ENCODE measurements around the gene CIITA. TPM values are rescaled to one million over a fixed set of nuclear protein-coding genes. Genes with fewer than 3 reads are reported as not detected.

CIITA gene
- total RNA-seq, 4 donors from 2014 or later: 1.2 to 26.9 (median 13.9) TPM

DNA sequence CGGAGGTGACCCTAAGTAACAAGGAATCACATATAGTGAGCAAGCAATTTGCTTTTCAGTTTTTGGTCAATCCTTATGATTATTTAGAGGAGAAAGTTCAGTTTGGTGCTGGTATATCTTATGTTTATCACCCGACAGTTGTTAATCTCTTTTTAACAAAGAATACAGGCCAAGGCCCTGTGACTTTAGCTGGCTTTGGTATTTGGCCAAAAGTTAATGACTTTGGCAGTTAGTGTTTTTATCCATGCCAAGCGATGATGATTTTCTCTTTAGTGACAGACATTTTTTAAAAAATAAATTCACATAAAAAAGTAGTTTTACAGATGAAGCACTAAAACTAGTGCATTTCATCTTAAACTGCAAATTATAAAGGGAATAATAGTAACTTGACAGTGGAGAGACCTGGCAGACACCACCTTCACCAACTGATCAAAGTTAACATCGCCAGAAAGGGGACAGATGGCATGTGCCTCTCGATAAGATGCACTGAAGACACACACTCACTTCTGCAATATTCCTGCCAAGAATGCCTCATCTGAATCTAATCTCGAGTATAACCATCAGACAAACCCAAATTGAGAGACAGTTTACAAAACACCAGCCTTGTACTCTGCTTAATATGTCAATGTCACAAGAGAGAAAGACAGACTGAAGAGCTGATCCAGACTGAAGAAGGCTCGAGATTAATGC is 58.4 kb downstream of the CIITA start:
- WGBS, 2 donors (ENCODE audit: low coverage in 1 of 2): 21 to 40% methylated on average over 7 of the region's 7 CpGs
- in situ Hi-C loops (cut with MboI; ENCODE audit: low pct_ligation_motif_present in 1 of 4, low pct_unique_long_range_greater_than_20kb in 1 of 4, low sequenced_read_pairs in 3 of 4): loop anchor here in 2 of 4 donors (5.0 to 10.0 kb wide), 2 partner anchors 191 to 408 kb away; partner anchors contain the start of gene NUBP1 (in 1 of the 2)
- Histone ChIP-seq H3K4me1 (peaks cover 46 to 62% (median 57%) of the 10 kb centered on the region in 4 donors), H3K36me3 (no peaks in the 10 kb centered on the region), H3K9me3 (no peaks in the 10 kb centered on the region), H3K27ac (no peak overlapping the region), H3K4me3 (no peak overlapping the region), H3K27me3 (no peaks in the 10 kb centered on the region)
- no peak for DNase-seq
- no peak for TF ChIP-seq POLR2A (IDR thresholded peaks at IDR 0.05)
- no peak for TF ChIP-seq CTCF (IDR thresholded peaks at IDR 0.05)
- no peak for TF ChIP-seq EP300 (IDR thresholded peaks at IDR 0.05; ENCODE audit: low read depth)
- no peak for TF ChIP-seq POLR2AphosphoS5 (IDR thresholded peaks at IDR 0.05)
- intact Hi-C loops (cut with DNase I; ENCODE audit: low total_unique reads): no loop called here

DNA sequence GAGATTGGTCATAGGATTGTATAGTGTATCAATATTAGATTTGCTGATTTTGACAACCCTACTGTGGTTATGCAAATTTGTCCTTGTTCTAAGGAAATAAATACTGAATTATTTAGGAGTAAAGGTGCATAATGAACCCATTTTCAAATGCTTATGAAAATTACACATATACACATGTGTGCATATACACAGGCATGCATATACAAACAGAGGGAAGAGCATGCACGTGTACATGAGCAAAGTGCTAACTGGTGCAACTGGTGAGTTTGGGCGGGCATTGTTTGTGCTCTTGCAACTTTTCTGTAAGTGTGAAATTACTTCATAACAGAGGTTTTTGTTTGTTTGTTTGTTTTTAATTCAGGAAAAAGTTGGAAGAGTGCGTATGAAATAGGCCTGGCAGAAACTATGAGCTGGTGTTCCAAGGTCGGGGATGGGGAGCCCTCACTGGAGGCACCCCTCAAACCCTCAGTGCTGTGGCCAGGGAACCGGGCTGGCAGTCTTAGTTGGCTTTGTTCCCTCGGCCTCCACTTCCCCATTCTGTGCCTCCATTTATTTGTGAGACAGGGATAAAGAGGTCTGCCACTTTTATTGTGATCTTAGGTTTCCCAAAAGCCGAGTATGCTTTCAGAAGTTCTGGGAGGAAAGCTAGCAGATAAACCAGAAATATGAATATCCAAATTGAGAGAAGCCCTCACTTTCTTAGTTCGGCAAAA is 59.4 kb downstream of the CIITA start:
- TF ChIP-seq CTCF (IDR thresholded peaks at IDR 0.05): no peak
- in situ Hi-C loops (cut with MboI; ENCODE audit: low pct_ligation_motif_present in 1 of 4, low pct_unique_long_range_greater_than_20kb in 1 of 4, low sequenced_read_pairs in 3 of 4): loop anchor here in 2 of 4 donors (5.0 to 10.0 kb wide), 2 partner anchors 192 to 409 kb away; partner anchors contain the start of gene NUBP1 (in 1 of the 2)
- Histone ChIP-seq H3K4me1 (peaks cover 53 to 73% (median 64%) of the 10 kb centered on the region in 4 donors), H3K9me3 (no peaks in the 10 kb centered on the region), H3K36me3 (no peaks in the 10 kb centered on the region), H3K27me3 (no peaks in the 10 kb centered on the region), H3K4me3 (no peak overlapping the region), H3K27ac (no peak overlapping the region)
- WGBS, 2 donors (ENCODE audit: low coverage in 1 of 2): 56 to 74% methylated on average over 8 of the region's 8 CpGs
- intact Hi-C loops (cut with DNase I; ENCODE audit: low total_unique reads): no loop called here
- DNase-seq: no peak

GRCh38 chr16:10937068-10937859 is 60.3 kb downstream of the CIITA start:
- peaks cover 53 to 74% (median 64%) of the 10 kb centered on the region in 4 donors for H3K4me1 ChIP-seq
- peak overlapping the region; percentile 48 to 60 (median 50) for H3K27ac ChIP-seq
- in situ Hi-C loops (cut with MboI; ENCODE audit: low pct_ligation_motif_present in 1 of 4, low pct_unique_long_range_greater_than_20kb in 1 of 4, low sequenced_read_pairs in 3 of 4): loop anchor here in 2 of 4 donors (5.0 to 10.0 kb wide), 2 partner anchors 192 to 410 kb away; partner anchors contain the start of gene NUBP1 (in 1 of the 2)
- DNase-seq: no peak
- 39% methylated on average over 11 of the region's 11 CpGs; no CpG with 5 or more reads in 1 of the 2 donors for WGBS, 2 donors (ENCODE audit: low coverage in 1 of 2)
- TF ChIP-seq CTCF (IDR thresholded peaks at IDR 0.05): no peak
- TF ChIP-seq POLR2AphosphoS5 (IDR thresholded peaks at IDR 0.05): no peak
- no peak for TF ChIP-seq POLR2A (IDR thresholded peaks at IDR 0.05)
- no peak for TF ChIP-seq EP300 (IDR thresholded peaks at IDR 0.05; ENCODE audit: low read depth)
- no peaks in the 10 kb centered on the region for H3K9me3 ChIP-seq
- peak overlapping the region in 1 of 4 donors; percentile 25 for H3K4me3 ChIP-seq
- H3K36me3 ChIP-seq: no peaks in the 10 kb centered on the region
- H3K27me3 ChIP-seq: no peaks in the 10 kb centered on the region
- intact Hi-C loops (cut with DNase I; ENCODE audit: low total_unique reads): no loop called here

All from transverse colon (tissue), 4 donors.